Measurements from ENCODE around the gene GLE1.
"Not testable (repeated sequence)": the region's sequence is repeated elsewhere in the genome, so short reads cannot be mapped to it uniquely, and the experiment has no call there.

GLE1 gene

DNA sequence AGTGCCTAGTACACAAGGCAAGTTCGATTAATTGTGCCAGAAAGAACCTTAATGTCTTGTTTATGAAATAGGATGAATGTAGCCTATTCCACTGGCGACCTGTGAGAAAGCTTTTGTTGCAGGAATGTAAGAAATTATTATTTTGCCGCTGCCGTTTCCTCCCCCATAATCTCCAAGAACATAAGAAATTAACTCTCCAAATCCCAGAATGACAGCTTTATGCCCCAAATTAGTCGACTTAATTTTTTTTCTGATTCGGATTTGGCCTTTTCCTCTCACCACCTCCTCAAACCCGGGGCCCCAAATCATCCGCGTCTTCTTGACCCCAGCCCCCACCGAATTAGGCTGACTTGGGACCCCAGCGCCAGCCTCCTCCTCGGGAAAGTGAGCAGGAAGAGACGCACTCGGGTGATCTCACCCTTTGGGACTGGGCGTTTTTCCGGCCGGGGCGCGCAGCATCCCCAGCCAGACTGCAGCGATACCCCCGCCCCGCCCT lies 47.2 kb downstream of the GLE1 start:
- DNase-seq: peak in 1 of 56 donors; percentile 83

DNA sequence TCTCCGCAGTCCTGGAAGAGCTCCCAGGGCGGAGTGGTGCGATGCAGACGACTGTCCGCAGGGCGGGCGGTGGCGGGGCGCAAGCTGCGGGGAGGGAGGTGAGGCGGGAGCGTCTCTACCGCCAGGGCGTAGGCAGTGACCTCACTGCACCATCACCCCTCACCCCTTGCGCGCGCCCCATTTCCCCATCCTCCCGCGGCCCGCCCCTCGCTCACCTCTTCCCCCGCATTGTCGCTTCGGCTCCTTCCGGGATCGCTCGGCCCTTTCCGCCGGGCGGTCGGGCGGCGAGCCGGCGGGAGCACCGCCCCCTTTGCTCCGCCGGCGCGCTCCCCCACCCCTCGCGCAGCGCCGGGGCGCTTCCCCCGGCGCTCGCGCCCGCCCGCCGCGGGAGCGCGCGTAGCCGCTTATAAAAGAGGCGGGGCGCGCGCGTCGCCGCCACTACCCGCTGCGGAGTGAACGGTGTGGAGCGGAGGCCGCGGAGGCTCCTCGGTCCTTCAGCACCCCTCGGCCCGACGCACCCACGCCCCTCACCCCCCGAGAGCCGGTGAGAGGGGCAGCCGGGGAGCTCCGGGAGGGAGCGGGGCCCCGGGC lies 47.7 kb downstream of the GLE1 start, which contains the start of gene SPTAN1:
TSS of gene SPTAN1 (plus strand) at position 435 of the 591 bp plus-strand sequence. CDS start 14,154 bp downstream, outside the sequence.
- peak in 55 of 56 donors; percentile 52 to 97 (median 85) for DNase-seq

DNA sequence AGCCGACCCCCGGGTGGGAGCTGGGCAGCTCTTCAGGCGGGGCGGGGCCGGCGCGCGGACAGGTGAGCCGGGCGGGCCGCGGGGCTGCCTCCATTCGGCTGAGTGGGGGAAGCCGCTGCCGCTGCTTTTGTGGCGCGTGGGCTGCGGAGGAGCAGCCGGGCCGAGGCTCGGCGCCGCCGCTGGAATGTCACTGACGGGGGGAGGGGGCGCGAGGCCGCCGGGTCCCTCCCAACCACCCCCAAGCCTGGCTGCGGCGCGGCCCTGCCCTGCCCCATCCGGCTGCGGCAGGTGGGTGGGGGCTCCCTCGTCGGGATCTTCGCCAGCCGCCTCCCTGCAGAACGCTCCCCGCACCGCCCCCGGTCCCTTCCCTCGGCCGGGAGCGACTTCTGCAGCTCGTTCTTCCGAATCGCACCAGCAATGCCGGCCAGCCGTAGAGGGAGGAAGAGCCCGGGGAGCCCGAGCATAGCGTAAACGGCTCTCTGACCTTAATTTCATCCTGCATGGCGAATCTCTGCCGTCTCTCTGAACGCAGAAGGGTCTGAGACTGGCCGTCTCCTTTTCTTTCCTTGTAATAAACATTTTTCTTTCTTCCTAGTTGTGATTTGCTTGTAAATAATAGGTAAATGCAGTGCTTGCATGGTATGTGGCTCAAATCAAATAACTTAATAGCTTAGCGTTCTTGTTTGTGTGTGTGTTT lies 48.4 kb downstream of the GLE1 start:
- peak in 44 of 56 donors; percentile 7 to 82 (median 50) for DNase-seq

DNA sequence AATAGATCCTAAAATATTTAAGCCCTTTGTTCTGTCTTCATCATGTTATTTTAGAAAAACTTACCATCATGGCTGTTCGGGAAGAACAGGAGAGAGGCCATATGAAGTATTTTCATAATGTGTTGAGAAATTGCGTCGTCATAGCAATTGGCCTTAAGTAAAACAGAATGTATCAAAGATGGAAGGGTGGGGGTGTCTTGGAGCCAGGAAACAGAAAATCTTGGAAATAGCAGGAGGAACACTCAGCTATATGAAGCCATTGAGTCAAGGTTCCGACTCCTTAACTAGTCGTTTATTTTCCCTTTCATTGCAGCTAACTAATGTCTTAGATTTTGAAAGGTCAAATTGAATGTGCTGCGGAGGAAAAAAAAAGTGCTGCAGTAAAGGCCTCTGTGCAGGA lies 49.2 kb downstream of the GLE1 start:
- DNase-seq: no peak

DNA sequence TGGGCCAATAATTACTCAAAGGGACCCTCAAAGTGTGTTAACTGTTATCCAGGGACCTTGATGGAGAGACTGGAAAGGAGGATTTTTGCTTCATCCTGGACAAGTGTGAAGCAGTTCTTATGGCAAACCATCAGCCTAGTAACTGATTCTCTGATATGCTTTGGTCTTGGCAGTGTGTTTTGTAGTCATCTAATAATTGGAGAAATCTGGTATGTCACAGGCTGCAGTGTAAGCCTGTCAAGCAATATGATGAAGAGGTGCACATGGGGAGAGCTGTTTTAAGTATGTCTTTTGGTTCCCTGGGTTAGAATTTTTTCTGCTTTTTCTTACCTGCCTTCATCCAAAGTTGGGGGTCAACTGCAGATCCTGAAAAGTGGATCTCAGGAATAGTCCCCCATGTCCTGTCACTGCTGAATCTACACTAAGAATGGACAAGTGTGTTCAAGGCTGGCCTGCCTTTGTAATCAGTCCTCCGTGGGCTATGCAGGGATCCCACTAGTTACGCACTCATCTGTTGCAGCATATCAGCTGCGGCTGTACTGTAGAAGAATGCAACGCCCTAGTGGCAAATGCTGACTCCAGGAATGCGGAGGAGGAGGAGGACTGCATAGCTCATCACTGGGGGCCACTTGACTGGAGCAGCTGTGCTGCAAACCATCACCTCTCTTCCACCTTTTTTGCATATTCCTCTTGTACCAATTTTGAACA lies 49.8 kb downstream of the GLE1 start:
- DNase-seq: peak in 18 of 56 donors; percentile 2 to 36 (median 12)

DNA sequence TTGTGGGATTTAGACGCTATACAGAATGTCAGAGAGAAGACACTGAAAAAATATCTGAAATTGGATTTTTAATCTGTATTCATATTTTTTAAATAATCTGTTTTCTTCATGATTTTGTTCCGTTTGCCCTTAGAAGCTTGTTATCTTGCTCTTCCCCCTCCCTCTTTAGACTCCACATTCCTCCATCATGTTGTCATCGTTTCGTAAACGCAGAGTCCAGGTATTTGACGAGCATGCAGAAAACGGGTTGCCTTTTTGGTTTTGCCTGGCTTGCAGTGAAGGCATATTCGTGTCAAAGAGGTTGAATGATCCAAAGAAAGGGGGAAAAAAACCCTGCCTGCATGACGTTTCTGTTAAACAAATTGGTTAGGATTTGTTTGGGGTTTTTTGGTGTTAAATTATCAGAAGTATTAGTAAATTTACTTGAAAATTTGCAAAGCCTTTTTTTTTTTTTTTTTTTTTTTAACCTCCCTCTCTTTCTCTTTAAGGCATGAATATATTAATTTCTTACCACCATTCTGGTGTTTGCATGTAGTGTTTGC lies 50.7 kb downstream of the GLE1 start:
- no peak for DNase-seq

DNA sequence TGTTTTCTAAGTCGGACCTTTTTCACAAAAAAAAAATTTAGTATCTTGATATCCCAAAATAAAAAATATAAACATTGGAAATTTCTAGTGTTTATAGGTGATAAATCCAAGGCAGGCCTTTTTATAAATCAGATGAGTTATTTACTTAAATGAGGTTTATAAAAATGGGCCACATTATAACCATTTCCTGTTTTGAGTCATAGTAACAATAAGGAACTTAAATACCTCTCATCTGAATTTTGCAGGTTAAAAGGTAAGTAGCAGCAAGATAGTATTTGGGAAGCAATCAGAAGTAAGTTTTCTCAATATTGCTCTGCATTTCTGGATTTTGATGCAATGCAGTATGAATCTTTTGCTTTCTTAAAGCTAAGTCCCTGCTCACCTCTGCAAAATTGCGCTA lies 51.8 kb downstream of the GLE1 start:
- no peak for DNase-seq

DNA sequence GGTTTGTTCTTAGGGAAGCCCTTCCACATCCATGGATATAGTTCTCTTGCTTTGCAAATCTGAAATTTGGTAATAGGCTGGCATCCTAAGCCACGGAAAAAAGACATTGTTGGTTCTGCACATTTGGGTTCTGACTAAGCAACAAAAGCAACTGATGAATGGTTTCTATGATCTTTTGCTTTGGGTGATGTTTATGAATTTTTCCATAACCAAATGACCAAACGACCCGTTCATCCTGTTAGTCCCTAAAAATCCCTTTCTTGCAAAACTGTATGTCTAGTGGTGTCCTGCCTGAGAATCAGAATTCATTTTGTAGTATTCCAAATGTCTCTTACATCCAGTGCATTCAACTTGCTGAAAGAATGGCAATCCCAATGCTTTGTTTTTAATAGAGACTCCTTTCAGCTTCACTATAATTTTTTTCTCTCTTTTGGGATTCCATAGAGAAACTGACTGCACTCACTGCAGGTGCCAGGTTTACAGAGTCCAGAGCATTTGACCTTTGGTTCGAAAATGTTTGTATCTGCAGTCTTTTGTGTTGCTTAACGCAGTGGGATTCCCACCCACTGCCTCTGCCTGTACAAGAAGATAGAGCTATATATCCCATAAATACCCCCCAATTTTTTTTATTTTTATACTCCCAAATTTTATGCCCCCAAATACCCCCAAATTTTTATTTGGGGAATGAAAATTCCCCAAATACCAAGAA lies 52.6 kb downstream of the GLE1 start:
- DNase-seq: no peak

DNA sequence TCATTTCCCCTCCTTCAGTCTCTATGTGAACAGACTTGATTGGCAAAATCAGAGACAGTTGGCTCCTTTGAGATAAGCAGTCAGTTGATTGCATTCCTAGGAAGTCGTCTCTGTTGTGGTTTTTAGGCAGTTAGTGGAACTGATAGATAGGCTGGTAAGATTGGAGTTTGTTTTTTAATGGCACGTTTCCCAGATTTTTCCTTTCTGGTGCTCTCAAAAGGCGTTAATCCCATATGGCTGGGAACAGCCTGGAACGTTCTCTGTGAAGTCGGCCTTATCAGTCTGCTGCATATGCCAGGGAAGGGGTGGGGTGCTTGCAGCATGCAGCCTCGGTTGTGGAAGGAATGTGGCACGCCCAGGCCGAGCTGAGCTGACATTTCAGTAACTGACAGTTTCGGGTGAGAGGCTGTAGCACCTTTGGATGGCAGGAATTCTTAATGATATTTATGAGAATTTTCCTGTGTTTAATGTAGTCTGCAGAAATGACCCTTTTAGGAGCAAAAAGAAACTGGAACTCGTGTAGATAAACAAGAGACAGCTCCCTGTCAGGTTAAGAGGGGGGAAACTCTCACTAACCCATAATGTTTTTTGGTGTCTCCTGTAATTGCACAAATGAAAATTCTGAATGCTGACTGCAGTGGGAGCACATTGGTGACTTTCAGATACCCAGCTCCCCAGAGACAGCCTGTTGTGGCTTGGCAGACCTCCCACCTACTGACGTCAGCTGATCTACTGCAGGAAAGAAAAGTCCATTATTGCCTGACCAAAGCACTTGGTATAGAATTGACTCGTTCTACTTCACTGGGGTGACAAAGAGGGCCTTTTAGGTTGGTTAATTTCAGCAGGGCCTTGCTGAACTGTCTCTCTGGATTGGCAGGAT lies 54.2 kb downstream of the GLE1 start:
- peak in 52 of 56 donors; percentile 13 to 93 (median 78) for DNase-seq

DNA sequence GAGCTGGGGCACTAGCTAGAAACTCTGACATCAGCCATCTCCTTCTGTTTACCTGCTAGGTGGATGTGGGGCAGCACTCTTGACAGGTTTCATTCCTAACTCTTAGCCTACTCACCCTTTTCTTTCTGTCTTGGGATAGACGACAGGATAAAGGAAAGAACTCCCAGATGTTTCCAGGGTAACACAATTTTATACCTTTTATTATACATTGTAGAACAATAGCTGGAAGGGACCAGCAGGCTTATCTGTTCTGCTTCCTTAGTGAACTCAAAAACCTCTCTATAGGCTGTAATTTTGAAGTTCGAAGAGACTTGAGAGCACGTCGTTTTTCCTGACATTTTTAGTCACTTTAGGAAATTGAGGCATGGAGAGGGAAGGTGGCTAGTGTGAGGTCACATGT lies 61.1 kb downstream of the GLE1 start:
- no peak for DNase-seq

DNA sequence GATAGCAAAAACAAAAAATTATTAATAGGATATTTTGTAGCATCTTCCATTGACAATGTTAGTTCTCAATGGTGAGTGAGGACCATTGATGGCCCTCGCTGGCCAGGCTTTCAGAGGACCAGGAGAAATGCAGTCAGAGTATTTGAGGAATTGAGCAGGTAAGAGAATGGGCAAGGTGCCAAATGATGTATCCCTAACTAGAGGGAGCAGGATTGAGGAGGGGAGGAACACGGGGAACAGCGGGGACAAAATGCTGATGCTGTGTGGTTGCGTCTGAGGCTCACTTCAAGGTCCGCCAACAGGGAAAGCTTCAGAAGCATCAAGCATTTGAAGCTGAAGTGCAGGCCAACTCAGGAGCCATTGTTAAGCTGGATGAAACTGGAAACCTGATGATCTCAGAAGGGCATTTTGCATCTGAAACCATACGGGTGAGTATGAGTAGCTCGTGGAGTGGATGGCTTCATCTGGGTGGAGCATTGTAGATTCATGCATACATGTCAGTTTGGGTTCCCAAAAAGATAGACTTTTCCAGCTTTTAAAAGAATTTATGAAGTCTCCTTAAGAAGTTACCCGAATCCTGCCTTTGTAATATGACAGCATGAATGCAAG lies 64.1 kb downstream of the GLE1 start:
- DNase-seq: no peak

DNA sequence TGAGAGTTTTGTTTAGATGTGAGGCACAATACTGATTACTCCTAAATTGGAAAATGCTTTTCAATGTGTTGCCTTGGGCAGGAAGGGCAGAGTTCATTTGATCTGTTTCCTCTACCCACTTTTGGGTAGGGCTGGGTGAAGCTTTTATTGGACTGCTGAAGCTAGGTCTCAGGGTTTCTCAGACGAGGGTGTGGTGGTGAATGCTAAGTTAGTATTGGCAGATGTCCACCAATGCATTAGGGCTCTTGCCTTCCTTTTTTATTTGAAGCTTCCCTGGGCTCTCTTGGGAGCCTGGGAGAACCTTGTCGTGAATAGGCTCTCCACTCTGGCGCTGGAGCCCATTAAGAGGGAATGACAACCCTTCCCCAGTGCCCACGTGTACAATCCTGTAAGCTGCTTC lies 71.0 kb downstream of the GLE1 start:
- DNase-seq: peak in 20 of 56 donors; percentile 2 to 60 (median 24)

DNA sequence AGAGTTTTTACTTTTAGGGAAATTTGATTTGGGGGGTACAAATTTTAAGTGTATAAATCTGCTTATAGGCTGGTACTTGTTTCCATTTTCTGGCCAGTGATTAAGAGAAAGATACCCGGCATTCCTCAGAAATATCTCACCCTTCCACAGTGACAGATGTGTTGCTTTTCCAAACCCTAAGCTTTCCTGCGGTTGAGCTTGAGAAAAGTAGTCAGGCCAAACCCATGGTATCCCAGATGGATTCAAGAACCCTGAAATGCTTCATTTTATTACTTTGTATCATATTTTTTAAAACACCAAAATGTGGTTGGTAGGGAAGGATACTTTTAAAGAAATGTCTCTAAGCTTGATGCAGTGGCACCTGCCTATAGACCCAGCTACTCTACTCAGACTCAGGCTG lies 71.4 kb downstream of the GLE1 start:
- DNase-seq: no peak

DNA sequence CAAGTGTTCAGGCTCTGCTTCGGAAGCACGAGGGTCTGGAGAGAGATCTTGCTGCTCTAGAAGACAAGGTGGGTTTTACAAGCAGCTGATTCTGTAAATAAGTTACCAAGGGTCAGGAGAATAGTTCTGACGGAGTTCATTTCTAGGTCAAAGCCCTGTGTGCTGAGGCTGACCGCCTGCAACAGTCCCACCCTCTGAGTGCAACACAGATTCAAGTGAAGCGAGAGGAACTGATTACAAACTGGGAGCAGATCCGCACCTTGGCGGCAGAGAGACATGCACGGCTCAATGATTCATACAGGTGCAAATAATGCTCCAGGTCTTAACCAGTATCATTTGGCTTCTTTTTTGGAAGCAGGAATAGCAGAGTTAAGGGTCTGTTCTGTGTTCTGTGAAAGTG lies 72.7 kb downstream of the GLE1 start:
- no peak for DNase-seq

DNA sequence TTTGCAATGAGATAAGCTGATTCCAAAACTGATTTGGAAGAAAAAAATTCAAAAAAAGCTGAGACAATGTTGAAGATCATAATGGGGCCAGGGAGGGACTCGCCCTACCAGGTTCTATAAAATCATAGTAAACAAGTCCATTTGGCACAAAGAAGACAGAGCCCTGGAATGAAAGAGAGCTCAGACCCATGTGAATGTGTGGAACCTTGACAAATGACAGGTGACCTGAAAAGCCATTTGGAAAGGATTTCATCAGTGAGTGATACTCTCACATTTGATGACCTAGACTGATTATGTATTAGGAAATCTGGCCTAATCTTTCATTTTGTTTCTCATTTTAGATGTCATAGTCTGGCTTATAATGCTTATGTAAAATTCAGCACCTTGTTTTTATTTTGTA lies 74.7 kb downstream of the GLE1 start:
- DNase-seq: no peak

DNA sequence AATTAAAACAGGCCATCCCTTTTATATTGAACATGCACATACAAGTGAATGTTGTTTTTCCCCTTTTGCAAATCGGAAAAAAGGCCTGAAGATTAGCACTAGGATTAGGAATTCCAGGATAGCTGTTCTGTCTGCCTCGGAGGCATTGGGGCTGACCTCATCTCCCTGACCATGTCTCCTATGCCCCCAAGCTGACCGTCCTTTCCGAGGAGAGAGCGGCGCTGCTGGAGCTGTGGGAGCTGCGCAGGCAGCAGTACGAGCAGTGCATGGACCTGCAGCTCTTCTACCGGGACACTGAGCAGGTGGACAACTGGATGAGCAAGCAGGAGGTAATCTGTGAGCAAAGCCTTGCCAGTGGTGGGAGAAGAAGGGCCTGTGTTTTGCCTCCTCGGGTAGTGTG lies 76.2 kb downstream of the GLE1 start:
- no peak for DNase-seq

DNA sequence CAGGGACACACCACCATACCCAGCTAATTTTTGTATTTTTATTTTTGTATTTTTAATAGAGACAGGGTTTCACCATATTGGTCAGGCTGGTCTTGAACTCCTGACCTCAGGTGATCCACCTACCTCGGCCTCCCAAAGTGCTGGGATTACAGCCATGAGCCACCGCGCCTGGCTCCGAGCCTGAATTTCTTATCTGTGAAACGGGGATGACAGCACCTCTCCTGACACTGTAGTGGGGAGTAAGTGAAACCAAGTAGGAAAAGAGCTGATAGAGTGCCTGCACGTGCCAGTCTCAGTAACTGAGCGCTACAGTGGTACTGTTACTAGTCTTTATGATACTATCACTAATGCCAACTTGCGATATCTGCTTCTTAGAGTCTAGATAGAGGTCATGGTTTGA lies 80.6 kb downstream of the GLE1 start:
- DNase-seq: not testable (repeated sequence)

DNA sequence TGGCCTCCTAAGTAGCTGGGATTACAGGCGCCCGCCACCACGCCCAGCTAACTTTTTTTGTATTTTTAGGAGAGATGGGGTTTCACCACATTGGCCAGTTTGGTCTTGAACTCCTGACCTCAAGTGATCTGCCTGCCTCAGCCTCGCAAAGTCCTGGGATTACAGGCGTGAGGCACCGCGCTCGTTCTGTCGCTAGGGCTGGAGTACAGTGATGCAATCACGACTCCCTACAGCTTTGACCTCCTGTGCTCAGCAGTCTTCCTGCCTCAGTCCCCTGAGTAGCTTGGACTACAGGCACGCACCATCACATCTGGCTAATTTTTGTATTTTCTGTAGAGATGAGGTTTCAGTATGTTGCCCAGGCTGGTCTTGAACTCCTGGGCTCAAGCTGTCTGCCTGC lies 82.4 kb downstream of the GLE1 start:
- DNase-seq: not testable (repeated sequence)

DNA sequence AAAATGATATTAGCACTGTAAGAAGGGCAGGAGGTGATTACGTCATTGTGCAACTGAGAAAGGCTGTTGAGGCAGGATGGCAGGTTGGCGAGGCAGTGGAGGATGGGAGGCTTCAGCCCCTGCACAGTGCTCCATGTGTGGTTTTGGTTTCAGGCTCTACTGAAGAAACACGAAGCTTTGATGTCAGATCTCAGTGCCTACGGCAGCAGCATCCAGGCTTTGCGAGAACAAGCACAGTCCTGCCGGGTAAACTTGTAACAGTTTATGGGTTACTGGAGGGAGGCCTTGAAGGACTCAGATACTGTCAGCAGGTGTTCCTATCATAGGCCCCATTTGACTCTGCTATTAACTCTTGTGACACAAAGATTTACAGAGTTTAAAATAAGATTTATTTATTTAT lies 82.9 kb downstream of the GLE1 start:
- no peak for DNase-seq

All from nucleus accumbens (tissue), 56 donors.